Nephron (organoid): Measurements from ENCODE around the gene OGDH.
A peak's percentile ranks its signal among the peaks of the same experiment; 100 is the strongest.

Experiments
- H3K27ac Mint-ChIP-seq, 3 experiments: 2 replicates each; pipeline ENCODE4 v1.8.0; 2020; ENCODE audit warnings: mixed read lengths in 3 of 3, mild to moderate bottlenecking in 2 of 3, moderate library complexity in 1 of 3
- H3K27me3 Mint-ChIP-seq: 2 replicates; pipeline ENCODE4 v1.8.0; 2021; ENCODE audit warnings: low read depth, mild to moderate bottlenecking, moderate library complexity, mixed read lengths
- H3K36me3 Mint-ChIP-seq: 2 replicates; pipeline ENCODE4 v1.8.0; 2020; ENCODE audit warnings: low read depth, mixed read lengths
- H3K4me1 Mint-ChIP-seq: 2 replicates; pipeline ENCODE4 v1.8.0; 2020; ENCODE audit warnings: mixed read lengths
- H3K4me3 Mint-ChIP-seq, 3 experiments: 2 replicates each; pipeline ENCODE4 v1.8.0; 2020; ENCODE audit warnings: mild to moderate bottlenecking in 3 of 3, mixed read lengths in 3 of 3, moderate library complexity in 2 of 3
- H3K9me3 Mint-ChIP-seq: 2 replicates; pipeline ENCODE4 v1.8.0; 2020; ENCODE audit warnings: mixed read lengths
- TF ChIP-seq, protein P1 (sequence below), 3 experiments: fragments of 200-600 bp; sonication (generic); IDR thresholded peaks; one replicate each; pipeline ENCODE4 v1.5.0; 2021; ENCODE audit warnings: antibody characterized with exemption in 3 of 3; ENCODE audit not compliant: unreplicated experiment in 3 of 3

Gene OGDH

DNA sequence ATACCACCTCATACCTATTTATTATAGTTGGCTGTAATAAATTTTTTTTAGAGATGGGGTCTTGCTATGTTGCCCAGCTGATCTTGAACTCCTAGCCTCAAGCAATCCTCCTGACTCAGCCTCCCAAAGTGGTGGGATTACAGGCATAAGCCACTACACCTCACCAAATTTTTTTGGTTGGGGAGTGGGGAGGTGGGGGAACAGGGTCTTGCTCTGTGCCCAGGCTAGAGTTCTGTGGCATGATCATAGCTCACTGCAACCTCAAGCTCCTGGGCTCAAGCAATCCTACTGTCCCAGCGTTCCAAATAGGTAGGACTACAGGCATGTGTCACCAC lies 3.9 kb upstream of the OGDH start:
- Mint-ChIP-seq H3K9me3 (no peaks in the 10 kb centered on the region), H3K27ac (no peak overlapping the region), H3K36me3 (peaks cover 4% of the 10 kb centered on the region), H3K4me3 (no peak overlapping the region), H3K27me3 (peaks cover 7% of the 10 kb centered on the region), H3K4me1 (peaks cover 13% of the 10 kb centered on the region)
- TF ChIP-seq, protein P1, sequence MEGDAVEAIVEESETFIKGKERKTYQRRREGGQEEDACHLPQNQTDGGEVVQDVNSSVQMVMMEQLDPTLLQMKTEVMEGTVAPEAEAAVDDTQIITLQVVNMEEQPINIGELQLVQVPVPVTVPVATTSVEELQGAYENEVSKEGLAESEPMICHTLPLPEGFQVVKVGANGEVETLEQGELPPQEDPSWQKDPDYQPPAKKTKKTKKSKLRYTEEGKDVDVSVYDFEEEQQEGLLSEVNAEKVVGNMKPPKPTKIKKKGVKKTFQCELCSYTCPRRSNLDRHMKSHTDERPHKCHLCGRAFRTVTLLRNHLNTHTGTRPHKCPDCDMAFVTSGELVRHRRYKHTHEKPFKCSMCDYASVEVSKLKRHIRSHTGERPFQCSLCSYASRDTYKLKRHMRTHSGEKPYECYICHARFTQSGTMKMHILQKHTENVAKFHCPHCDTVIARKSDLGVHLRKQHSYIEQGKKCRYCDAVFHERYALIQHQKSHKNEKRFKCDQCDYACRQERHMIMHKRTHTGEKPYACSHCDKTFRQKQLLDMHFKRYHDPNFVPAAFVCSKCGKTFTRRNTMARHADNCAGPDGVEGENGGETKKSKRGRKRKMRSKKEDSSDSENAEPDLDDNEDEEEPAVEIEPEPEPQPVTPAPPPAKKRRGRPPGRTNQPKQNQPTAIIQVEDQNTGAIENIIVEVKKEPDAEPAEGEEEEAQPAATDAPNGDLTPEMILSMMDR (IDR thresholded peaks at IDR 0.05; ENCODE audit: unreplicated experiment in 3 of 3) = no peak

DNA sequence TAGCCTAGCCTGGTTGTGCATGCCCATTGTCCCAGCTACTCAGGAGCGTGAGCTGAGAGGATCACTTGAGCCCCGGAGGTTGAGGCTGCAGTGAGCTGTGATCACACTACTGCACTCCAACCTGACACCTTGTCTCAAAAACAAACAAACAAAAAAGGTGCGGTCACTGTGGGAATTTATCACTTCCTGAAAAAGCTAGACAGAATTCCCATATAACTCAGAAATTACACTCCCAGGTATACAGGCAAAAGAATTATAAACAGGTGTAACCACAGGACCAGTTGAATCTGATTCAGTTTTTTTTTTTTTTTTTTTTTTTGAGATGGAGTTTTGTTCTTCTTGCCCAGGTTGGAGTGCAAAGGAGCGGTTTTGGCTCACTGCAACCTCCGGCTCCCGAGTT lies 3.2 kb upstream of the OGDH start:
- H3K4me3 Mint-ChIP-seq = no peak overlapping the region
- H3K27ac Mint-ChIP-seq = no peak overlapping the region
- H3K4me1 Mint-ChIP-seq = peaks cover 14% of the 10 kb centered on the region
- peaks cover 4% of the 10 kb centered on the region for H3K36me3 Mint-ChIP-seq
- H3K27me3 Mint-ChIP-seq = peaks cover 7% of the 10 kb centered on the region
- TF ChIP-seq, protein P1 (IDR thresholded peaks at IDR 0.05; ENCODE audit: unreplicated experiment in 3 of 3) = no peak
- H3K9me3 Mint-ChIP-seq = no peaks in the 10 kb centered on the region

DNA sequence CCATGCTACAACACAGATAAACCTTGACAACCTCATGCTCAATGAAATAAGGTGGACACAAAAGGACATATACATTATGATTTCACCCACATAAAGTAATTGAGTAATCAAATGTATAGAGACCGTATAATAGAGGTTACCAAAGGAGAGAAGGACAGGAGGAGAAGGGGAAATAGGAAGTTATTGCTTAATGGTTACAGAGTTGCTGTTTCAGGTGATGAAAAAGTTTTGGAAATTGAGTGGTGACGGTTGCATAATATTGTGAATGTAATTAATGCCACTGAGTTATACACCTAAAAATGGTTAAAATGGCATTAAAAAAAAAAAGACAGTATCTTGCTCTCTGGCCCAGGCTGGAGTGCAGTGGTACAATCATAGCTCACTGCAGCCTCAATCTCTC lies 1.5 kb upstream of the OGDH start:
- peaks cover 4% of the 10 kb centered on the region for H3K36me3 Mint-ChIP-seq
- TF ChIP-seq, protein P1 (IDR thresholded peaks at IDR 0.05; ENCODE audit: unreplicated experiment in 3 of 3) = no peak
- H3K27ac Mint-ChIP-seq = peak overlapping the region in 2 of 3 experiments; percentile 62 to 85
- H3K4me1 Mint-ChIP-seq = peaks cover 19% of the 10 kb centered on the region
- peaks cover 4% of the 10 kb centered on the region for H3K27me3 Mint-ChIP-seq
- H3K9me3 Mint-ChIP-seq = no peaks in the 10 kb centered on the region
- peak overlapping the region; percentile 51 to 99 (median 74) for H3K4me3 Mint-ChIP-seq

DNA sequence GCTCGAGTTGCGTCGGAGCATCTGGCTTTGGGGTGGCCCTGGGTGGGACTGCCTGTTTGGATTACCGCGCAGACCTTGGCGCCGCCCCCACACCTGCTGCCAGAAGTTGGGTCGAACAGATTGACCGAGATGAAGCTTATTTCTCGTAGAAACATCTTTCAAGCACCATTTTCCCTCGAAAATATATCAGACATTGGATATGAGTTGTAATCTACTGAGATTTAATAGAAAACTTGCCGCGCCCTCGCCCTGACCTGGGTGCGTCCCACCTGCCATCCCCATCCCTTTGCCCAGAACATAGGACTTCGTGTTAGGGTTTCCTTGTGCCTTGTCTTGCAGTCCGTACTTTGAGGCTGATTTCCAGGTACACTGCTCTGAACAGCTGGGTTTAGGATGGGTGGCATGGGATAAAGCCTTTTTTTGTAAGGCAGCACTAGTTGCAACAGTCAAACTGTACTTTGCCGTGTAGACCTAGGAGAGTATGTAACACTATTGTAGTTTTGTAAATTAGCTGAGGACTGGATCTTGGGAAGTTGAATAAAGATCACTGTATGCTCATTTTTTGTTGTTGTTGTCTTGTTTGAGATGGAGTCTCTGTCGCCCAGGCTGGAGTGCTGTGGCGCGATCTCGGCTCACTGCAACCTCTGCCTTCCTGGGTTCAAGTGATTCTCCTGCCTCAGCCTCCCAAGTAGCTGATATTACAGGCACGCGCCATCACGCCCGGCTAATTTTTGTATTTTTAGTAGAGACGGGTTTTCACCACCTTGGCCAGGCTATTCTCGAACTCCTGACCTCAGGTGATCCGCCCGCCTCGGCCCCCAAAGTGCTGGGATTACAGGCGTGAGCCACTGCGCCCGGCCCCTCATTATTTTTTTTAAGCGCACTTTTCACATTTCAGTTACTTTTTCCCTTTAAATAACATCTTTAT lies 978 bp downstream of the OGDH start:
- TF ChIP-seq, protein P1 (IDR thresholded peaks at IDR 0.05; ENCODE audit: unreplicated experiment in 3 of 3) = no peak
- Mint-ChIP-seq H3K27ac (peak overlapping the region; percentile 91 to 99 (median 98)), H3K9me3 (no peaks in the 10 kb centered on the region), H3K4me1 (peaks cover 19% of the 10 kb centered on the region), H3K4me3 (peak overlapping the region; percentile 98 to 99 (median 99)), H3K27me3 (no peaks in the 10 kb centered on the region), H3K36me3 (peaks cover 4% of the 10 kb centered on the region)

DNA sequence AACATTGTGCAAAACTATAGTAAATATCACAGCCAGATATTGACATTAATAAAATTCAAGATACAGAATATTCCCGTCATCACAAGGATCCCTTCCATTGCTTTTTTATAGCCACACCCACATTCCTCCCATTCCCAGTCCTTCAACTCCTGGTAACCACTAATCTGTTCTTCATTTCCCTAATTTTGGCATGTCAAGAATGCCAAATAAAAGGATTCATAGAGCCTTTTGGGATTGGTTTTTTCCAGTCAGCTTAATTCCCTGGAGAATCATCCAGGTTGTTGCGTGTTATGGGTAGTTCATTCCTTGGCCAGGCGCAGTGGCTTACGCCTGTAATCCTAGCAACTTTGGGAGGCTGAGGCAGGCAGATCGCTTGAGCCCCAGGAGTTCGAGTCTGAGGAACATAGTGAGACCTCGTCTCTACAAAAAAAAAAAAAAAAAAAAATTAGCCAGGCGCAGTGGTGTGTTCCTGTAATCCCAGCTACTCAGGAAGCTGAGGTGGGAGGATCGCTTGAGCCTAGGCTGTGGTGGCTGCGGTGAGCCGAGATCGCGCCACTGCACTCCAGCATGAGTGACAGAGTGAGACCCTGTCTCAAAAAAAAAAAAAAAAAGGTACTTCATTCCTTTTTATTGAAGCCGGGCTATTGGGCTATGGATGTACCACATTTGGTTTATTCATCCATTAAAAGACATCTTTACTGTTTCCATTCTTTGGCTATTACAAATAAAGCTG lies 2.7 kb downstream of the OGDH start:
- H3K27me3 Mint-ChIP-seq = no peaks in the 10 kb centered on the region
- peak overlapping the region in 1 of 3 experiments; percentile 67 for H3K27ac Mint-ChIP-seq
- TF ChIP-seq, protein P1 (IDR thresholded peaks at IDR 0.05; ENCODE audit: unreplicated experiment in 3 of 3) = no peak
- H3K9me3 Mint-ChIP-seq = no peaks in the 10 kb centered on the region
- peak overlapping the region; percentile 36 to 82 (median 81) for H3K4me3 Mint-ChIP-seq
- H3K4me1 Mint-ChIP-seq = peaks cover 19% of the 10 kb centered on the region
- peaks cover 4% of the 10 kb centered on the region for H3K36me3 Mint-ChIP-seq
